HCT116 (cell line): ENCODE results near the gene TNC. TPM values are rescaled to one million over a fixed set of nuclear protein-coding genes. Genes with fewer than 3 reads are reported as not detected.

ENCODE experiments used
- total RNA-seq: library from RNA; stranded (reverse); gene quantifications from one replicate; pipeline ENCODE4 v1.2.1, GENCODE V29; 2021; ENCODE audit not compliant: unreplicated experiment

The TNC gene
- total RNA-seq, 1 experiment from 2014 or later = 0.49 TPM

Other genes with a start within 250 kb of the TNC start
- not detected for gene TNFSF8, start 187.6 kb downstream of the TNC start, total RNA-seq